K562 (cell line): ENCODE measurements around the gene SLC48A1. TPM values are rescaled to one million over a fixed set of nuclear protein-coding genes. Genes with fewer than 3 reads are reported as not detected.

Experiments
- ATAC-seq: fragments of 200-7000 bp; cut with Tn5 transposase; 3 replicates; pipeline ENCODE4 v1.9.1; 2020; ENCODE audit warnings: moderate library complexity
- BruUV-seq: library from RNA; stranded (reverse); fragments of 400-500 nt; replicated peaks from 2 replicates; lab custom pipeline; 2021; lab: Mats Ljungman, UMichigan
- CTCF ChIA-PET: fragments of 300-600 bp; formaldehyde crosslinking; extraction: SDS; loops from one replicate; lab custom pipeline; 2021; ENCODE audit warnings: low intra/inter-chr PET ratio; lab: Yijun Ruan, JAX
- POLR2A ChIA-PET: fragments of 300-600, 350-650 bp; sonication (Branson Sonifier 250); formaldehyde crosslinking; extraction: SDS; loops from one replicate; lab custom pipeline; 2021; ENCODE audit warnings: antibody characterized with exemption, inconsistent platforms; lab: Yijun Ruan, JAX
- DNase-seq, 4 experiments: peaks; one replicate each; pipeline versions ENCODE4 v3.0.0 to v3.0.0-alpha.2; 2011 to 2018; ENCODE audit warnings: low spot score in 3 of 4, mixed read lengths in 3 of 4; ENCODE audit errors: extremely low read depth in 1 of 4
- FAIRE-seq: peaks from 2 replicates; lab custom pipeline; 2011; peaks lifted over from hg19 to GRCh38; lab: Jason Lieb, UNC
- H2AFZ ChIP-seq: 2 replicates; pipeline ENCODE4 v1.6.0; 2011; ENCODE audit warnings: low read depth, low read length, control low read depth, inconsistent platforms
- H3K27ac ChIP-seq: fragments of 200-600 bp; 3 replicates; pipeline ENCODE4 v1.8.0; 2011; ENCODE audit warnings: low read depth, mild to moderate bottlenecking, control low read depth, inconsistent platforms, low read length, moderate library complexity, mixed read lengths; ENCODE audit errors: extremely low read depth
- H3K27me3 ChIP-seq, 2 experiments: fragments of 300-600 bp in 1 of 2; 2 replicates in 1 of 2; 3 replicates in 1 of 2; pipeline versions ENCODE4 v1.6.0 to v1.8.0; 2011; ENCODE audit warnings: inconsistent platforms in 2 of 2, low read length in 2 of 2, mild to moderate bottlenecking in 1 of 2, mixed read lengths in 1 of 2, moderate library complexity in 1 of 2; ENCODE audit not compliant: control insufficient read depth in 2 of 2, insufficient read depth in 2 of 2
- H3K36me3 ChIP-seq: fragments of 300-600 bp; 3 replicates; pipeline ENCODE4 v1.8.0; 2011; ENCODE audit warnings: mild to moderate bottlenecking, low read length, inconsistent platforms; ENCODE audit not compliant: control insufficient read depth, insufficient read depth
- H3K4me1 ChIP-seq, 2 experiments: fragments of 200-600 bp in 1 of 2; replicated peaks in 1 of 2; 2 replicates in 1 of 2; 3 replicates in 1 of 2; pipeline versions ENCODE4 v1.5.1 to v1.8.0; 2011; ENCODE audit warnings: inconsistent platforms in 2 of 2, low read length in 2 of 2, mild to moderate bottlenecking in 1 of 2, mixed read lengths in 1 of 2, moderate library complexity in 1 of 2; ENCODE audit not compliant: control insufficient read depth in 2 of 2, insufficient read depth in 2 of 2
- H3K4me2 ChIP-seq: 2 replicates; pipeline ENCODE4 v1.6.1; 2011; ENCODE audit warnings: low read length, control low read depth, inconsistent platforms, mixed read lengths; ENCODE audit not compliant: insufficient read depth
- H3K4me3 ChIP-seq: fragments of 200-600 bp; sonication (generic), shearing (Covaris generic); 2 replicates; pipeline ENCODE4 v1.5.1; 2016; ENCODE audit warnings: control low read depth, inconsistent platforms
- H3K79me2 ChIP-seq: fragments of 200-600 bp; 3 replicates; pipeline ENCODE4 v1.8.0; 2011; ENCODE audit warnings: low read length, inconsistent platforms; ENCODE audit not compliant: control insufficient read depth, insufficient read depth
- H3K9ac ChIP-seq, 2 experiments: 2 replicates each; pipeline versions ENCODE4 v1.6.0 to v1.6.1; 2011; ENCODE audit warnings: low read depth in 2 of 2, low read length in 2 of 2, control low read depth in 1 of 2, inconsistent platforms in 1 of 2, mild to moderate bottlenecking in 1 of 2, mixed read lengths in 1 of 2; ENCODE audit not compliant: insufficient read depth in 1 of 2
- H3K9me1 ChIP-seq: one replicate; pipeline ENCODE4 v1.6.0; 2011; ENCODE audit warnings: inconsistent platforms, mild to moderate bottlenecking, low read length, moderate library complexity; ENCODE audit not compliant: control insufficient read depth, insufficient read depth
- H3K9me3 ChIP-seq: replicated peaks from 2 replicates; pipeline ENCODE4 v1.5.1; 2011; ENCODE audit warnings: low read depth, low read length, inconsistent platforms; ENCODE audit not compliant: control insufficient read depth, insufficient read depth
- H4K20me1 ChIP-seq: replicated peaks from 2 replicates; pipeline ENCODE4 v1.6.1; 2011; ENCODE audit warnings: low read length, inconsistent platforms, mixed read lengths; ENCODE audit not compliant: control insufficient read depth, insufficient read depth
- ARID3B ChIP-seq: fragments of 250-450 bp; sonication (Bioruptor Pico); IDR thresholded peaks from 2 replicates; pipeline ENCODE4 v1.4.0; 2020; ENCODE audit warnings: borderline replicate concordance
- CCNT2 ChIP-seq: IDR thresholded peaks from 2 replicates; pipeline ENCODE4 v1.6.1; 2011; ENCODE audit warnings: borderline replicate concordance, low read depth, mild to moderate bottlenecking, moderate library complexity, mixed read lengths, low read length; ENCODE audit not compliant: insufficient read length; ENCODE audit errors: extremely low read depth
- HBP1 ChIP-seq: fragments of 450-650 bp; formaldehyde crosslinking; IDR thresholded peaks from 2 replicates; pipeline ENCODE4 v1.4.0; 2022; ENCODE audit warnings: missing genetic modification characterization
- HEY1 ChIP-seq: fragments of 250-450 bp; sonication (Bioruptor Pico); IDR thresholded peaks from 2 replicates; pipeline ENCODE4 v1.5.0; 2020; ENCODE audit warnings: mild to moderate bottlenecking, moderate library complexity, borderline replicate concordance
- HMG20A ChIP-seq: fragments of 450-650 bp; formaldehyde crosslinking; conservative IDR thresholded peaks from 2 replicates; pipeline ENCODE4 v1.4.0; 2020; ENCODE audit warnings: mild to moderate bottlenecking, mixed read lengths
- ILF3 ChIP-seq: fragments of 450-650 bp; IDR thresholded peaks from 2 replicates; pipeline ENCODE4 v1.6.1; 2018; ENCODE audit warnings: antibody characterized with exemption, mild to moderate bottlenecking, moderate library complexity, borderline replicate concordance
- U2AF1 ChIP-seq: fragments of 200-400 bp; formaldehyde crosslinking; optimal IDR thresholded peaks from 2 replicates; pipeline ENCODE3; 2017; ENCODE audit warnings: mild to moderate bottlenecking, low read depth, low read length, moderate library complexity
- ZEB2 ChIP-seq: fragments of 450-650 bp; IDR thresholded peaks from 2 replicates; pipeline ENCODE4 v1.6.1; 2016
- WGBS: fragments of 100-300 bp; shearing (Covaris generic); methylation state at CpG from one replicate; pipeline ENCODE4 v1.1.6; 2016; ENCODE audit warnings: low coverage, mixed read lengths; ENCODE audit not compliant: insufficient coverage; ENCODE audit errors: missing lambda C conversion rate; 5-methylcytosine and 5-hydroxymethylcytosine counted together
- in situ Hi-C: fragments of 300-500 bp; cut with MboI; formaldehyde crosslinking; loops from 4 replicates; pipeline ENCODE4 v1.15.0; 2018; ENCODE audit warnings: inconsistent platforms, mixed read lengths
- intact Hi-C: fragments of 100-400 bp; cut with micrococcal nuclease; formaldehyde crosslinking; loops from 2 replicates; pipeline ENCODE4 v1.14.2; 2022
- polyA plus RNA-seq, 8 experiments: library from polyadenylated mRNA; depleted of rRNA in 4 of 8; stranded (reverse) in 5 of 8; unstranded in 3 of 8; fragments of >200 nt; fragmentation: Nextera tagmentation in 2 of 8; fragmentation: Illumina TruSeq in 1 of 8; extraction: Ambion mirVana in 2 of 8; extraction: Trizol in 1 of 8; gene quantifications; 2 replicates each; pipeline versions ENCODE4 v1.2.1 to v1.2.3, GENCODE V29; 2011 to 2014; ENCODE audit warnings: inconsistent platforms in 1 of 8, missing spikeins in 1 of 8
- total RNA-seq, 7 experiments: library from RNA; depleted of rRNA in 6 of 7; stranded (reverse); fragments of >200 nt in 6 of 7; fragmentation: Illumina TruSeq in 2 of 7; extraction: Trizol in 2 of 7; gene quantifications; 2 replicates each; pipeline versions ENCODE4 v1.2.1 to v1.2.3, GENCODE V29; 2011 to 2021; ENCODE audit warnings: low replicate concordance in 1 of 7

Gene SLC48A1
- total and polyA plus RNA-seq, 9 of the 15 experiments (the other 6 are each of a cell fraction or from before 2014, with no cell fraction given), result 10.7 to 37.5 (median 18.7) TPM

GRCh38 chr12:47821346-47821706 is 48.3 kb downstream of the SLC48A1 start:
- in situ Hi-C loops, result no loop called here
- Histone ChIP-seq H3K9ac (peak overlapping the region; percentile 73 to 96; a peak in 1 of 4 replicates), H3K4me2 (peak overlapping the region; percentile 94), H3K4me1 (peaks cover 38 to 50% of the 10 kb centered on the region in 2 experiments), H3K9me1 (no peaks in the 10 kb centered on the region), H3K9me3 (no peaks in the 10 kb centered on the region), H3K27ac (no peak overlapping the region; the same call in 2 of the 3 replicates), H3K27me3 (no peaks in the 10 kb centered on the region), H3K4me3 (no peak overlapping the region), H3K36me3 (peaks cover 13% of the 10 kb centered on the region), H2AFZ (peak overlapping the region; percentile 51; the same call in 1 of the 2 replicates), H3K79me2 (peaks cover 42% of the 10 kb centered on the region), H4K20me1 (no peaks in the 10 kb centered on the region)
- DNase-seq (no peak), ATAC-seq (no peak), FAIRE-seq (no peak)
- 94% methylated on average over 4 of the region's 4 CpGs for WGBS
- TF ChIP-seq HEY1 (CRISPR knock-in tag) (no peak), CCNT2 (no peak), ARID3B (no peak), U2AF1 (no peak), ILF3 (no peak), HBP1 (CRISPR knock-in tag) (no peak), HMG20A (CRISPR knock-in tag) (no peak), ZEB2 (no peak)
- no TSS peak for BruUV-seq
- ChIA-PET POLR2A (interaction anchor here (0.8 to 1.4 kb wide), 5 partner anchors 8 to 64 kb away, joined by 3 to 5 read pairs (median 4); no protein-coding TSS in a partner anchor), CTCF (no interaction called here)
- intact Hi-C loops, result no loop called here
